ENCODE results near the gene NOSTRIN. TPM values are rescaled to one million over a fixed set of nuclear protein-coding genes. Genes with fewer than 3 reads are reported as not detected.

NOSTRIN gene
- total and polyA plus RNA-seq, 2 of the 8 experiments (the other 6 are each of a cell fraction or from before 2014, with no cell fraction given), result not detected

DNA sequence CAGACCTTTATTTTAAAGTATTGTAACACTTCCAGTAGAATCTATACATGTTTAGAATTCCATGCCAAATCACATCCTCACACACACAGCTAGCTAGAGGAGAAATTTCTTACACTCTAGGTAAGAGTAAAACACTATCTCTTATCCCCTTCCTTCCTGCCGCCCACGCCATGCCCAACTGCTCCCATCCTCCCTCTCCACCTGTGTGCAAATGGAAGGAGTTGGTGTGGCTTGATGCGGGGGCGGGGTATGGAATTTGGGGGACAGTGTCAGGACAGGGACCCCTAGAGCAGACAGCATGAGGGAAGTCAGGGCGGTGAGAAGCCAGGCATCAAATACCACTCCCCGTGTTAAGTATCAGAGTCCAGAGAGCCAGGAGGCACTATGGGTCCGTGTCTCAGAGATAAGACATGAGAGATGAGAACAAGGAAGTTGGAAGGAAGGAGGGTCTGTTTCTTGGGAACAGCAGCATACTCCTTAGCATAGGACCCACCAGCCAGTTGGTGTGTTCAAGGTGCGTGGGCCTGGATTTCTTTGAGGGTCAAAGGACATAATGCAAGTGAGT lies 48.6 kb upstream of the NOSTRIN start:
- Histone ChIP-seq H3K23me2 (ENCODE audit: low read depth, low read length) (no peaks in the 10 kb centered on the region), H3K79me2 (ENCODE audit: control insufficient read depth in 1 of 2, insufficient read depth in 2 of 2, low read length in 2 of 2) (no peaks in the 10 kb centered on the region), H3K27me3 (replicated peaks in 1 of 4; ENCODE audit: control insufficient read depth in 3 of 4, extremely low read depth in 1 of 4, insufficient read depth in 3 of 4, low read length in 3 of 4) (no peaks in the 10 kb centered on the region; a peak in 1 of 7 replicates), H4K91ac (replicated peaks; ENCODE audit: insufficient read length, low read length) (no peak overlapping the region), H4K8ac (ENCODE audit: extremely low read depth, insufficient read depth, low read length) (no peak overlapping the region; the same call in 1 of the 2 replicates), H2BK120ac (replicated peaks; ENCODE audit: low read depth, low read length) (no peak overlapping the region), H3K27ac (ENCODE audit: low read depth, low read length) (no peak overlapping the region), H3K4me2 (ENCODE audit: insufficient read depth in 1 of 2, low read depth in 2 of 2, low read length in 2 of 2) (0 out of 4 replicates have a peak overlapping the region, but pooled peaks of 1 of the 2 experiments have one; percentile 36), H3K9ac (replicated peaks in 1 of 4; ENCODE audit: extremely low read depth in 1 of 4, low read depth in 3 of 4, low read length in 3 of 4) (no peak overlapping the region), H3K36me3 (ENCODE audit: control insufficient read depth in 2 of 4, insufficient read depth in 4 of 4, low read length in 3 of 4) (no peaks in the 10 kb centered on the region), H3K79me1 (ENCODE audit: low read depth, low read length) (no peaks in the 10 kb centered on the region), H4K20me1 (replicated peaks in 1 of 2; ENCODE audit: control insufficient read depth in 1 of 2, insufficient read depth in 2 of 2, low read length in 2 of 2) (no peaks in the 10 kb centered on the region), H2BK15ac (ENCODE audit: low read length) (no peak overlapping the region), H3K23ac (ENCODE audit: insufficient read length) (no peak overlapping the region), H2BK20ac (ENCODE audit: low read length) (no peak overlapping the region), H3K56ac (replicated peaks; ENCODE audit: insufficient read length, low read depth, low read length) (no peak overlapping the region), H3K18ac (ENCODE audit: extremely low read depth, low read length) (no peak overlapping the region), H2BK12ac (ENCODE audit: low read depth, low read length) (no peak overlapping the region), H3K4me3 (ENCODE audit: extremely low read depth in 1 of 4, insufficient read depth in 2 of 4, low read depth in 3 of 4, low read length in 4 of 4) (no peak overlapping the region), H4K5ac (ENCODE audit: insufficient read length, low read depth, low read length) (no peak overlapping the region), H2BK5ac (ENCODE audit: low read depth, low read length) (0 out of 2 replicates have a peak overlapping the region, but pooled peaks have one; percentile 32), H3K4ac (replicated peaks; ENCODE audit: insufficient read length, low read depth, low read length) (no peak overlapping the region), H2AK5ac (ENCODE audit: low read depth, low read length) (no peak overlapping the region), H3K9me3 (ENCODE audit: insufficient read depth in 2 of 2, low read depth in 1 of 2, low read length in 1 of 2) (no peaks in the 10 kb centered on the region), H2AFZ (ENCODE audit: low read length) (no peak overlapping the region), H3K4me1 (replicated peaks in 1 of 4; ENCODE audit: control insufficient read depth in 3 of 4, insufficient read depth in 4 of 4, low read length in 3 of 4) (peaks cover 0 to 5% (median 3%) of the 10 kb centered on the region in 4 experiments; a peak in 3 of 7 replicates), H3K14ac (ENCODE audit: insufficient read length) (no peak overlapping the region)
- no peak for DNase-seq (ENCODE audit: low read depth in 1 of 2, low spot score in 2 of 2)
- no peak for FAIRE-seq
- TF ChIP-seq USF2 (IDR thresholded peaks at IDR 0.05; ENCODE audit: low read length) (no peak), POLR2AphosphoS5 (IDR thresholded peaks at IDR 0.05; ENCODE audit: low read depth, low read length) (no peak), PHF8 (conservative IDR thresholded peaks at IDR 0.05; ENCODE audit: low read depth, low read length) (no peak), TCF12 (IDR thresholded peaks at IDR 0.05; ENCODE audit: low read depth, low read length) (no peak), NRF1 (IDR thresholded peaks at IDR 0.05; ENCODE audit: low read depth, low read length) (no peak), RNF2 (IDR thresholded peaks at IDR 0.05; ENCODE audit: borderline replicate concordance, low read depth, low read length, missing control alignments, poor library complexity, severe bottlenecking) (no peak), POLR2A (IDR thresholded peaks at IDR 0.05; ENCODE audit: control extremely low read depth in 1 of 2, low read depth in 2 of 2, low read length in 2 of 2) (no peak), CREB1 (IDR thresholded peaks at IDR 0.05) (no peak), MAFK (IDR thresholded peaks at IDR 0.05; ENCODE audit: low read depth, low read length) (no peak), EP300 (IDR thresholded peaks at IDR 0.05; ENCODE audit: borderline replicate concordance in 1 of 2, low read depth in 2 of 2, low read length in 2 of 2) (no peak), RAD21 (IDR thresholded peaks at IDR 0.05 in 1 of 2, conservative IDR thresholded peaks at IDR 0.05 in 1 of 2; ENCODE audit: low read depth in 2 of 2, low read length in 2 of 2) (no peak)
- TF ChIP-seq, protein P1, sequence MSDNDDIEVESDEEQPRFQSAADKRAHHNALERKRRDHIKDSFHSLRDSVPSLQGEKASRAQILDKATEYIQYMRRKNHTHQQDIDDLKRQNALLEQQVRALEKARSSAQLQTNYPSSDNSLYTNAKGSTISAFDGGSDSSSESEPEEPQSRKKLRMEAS (IDR thresholded peaks at IDR 0.05), result no peak
- ChIA-PET POLR2A (ENCODE audit: partially characterized antibody) (no interaction called here), CTCF (ENCODE audit: partially characterized antibody) (interaction anchor here (0.6 kb wide), 1 partner anchor 177 kb away, joined by 3 read pairs; no protein-coding TSS in a partner anchor)
- 91% methylated on average over 8 of the region's 8 CpGs; no CpG with 5 or more reads in 1 of the 2 experiments for WGBS, 2 experiments (ENCODE audit: extremely low coverage in 1 of 2, insufficient coverage in 1 of 2, insufficient read length in 1 of 2, insufficient replicate concordance in 2 of 2, low coverage in 1 of 2, low lambda C conversion rate in 2 of 2, missing lambda C conversion rate in 1 of 2)

All from H1 (cell line).